Activated T-helper 17 cell treated with anti-CD3 and anti-CD28 coated beads, Interleukin-2, amount 50 U/mL, for 72 hours (primary cell): ENCODE results near the gene ACER2. TPM values are rescaled to one million over a fixed set of nuclear protein-coding genes. Genes with fewer than 3 reads are reported as not detected.

Experiments used
- ATAC-seq: fragments of 150-1000 bp; cut with Tn5 transposase; replicated peaks from 2 replicates; pipeline ENCODE4 v1.10.0; 2021; ENCODE audit warnings: mild to moderate bottlenecking, moderate library complexity
- H3K27ac Mint-ChIP-seq: one replicate; pipeline ENCODE4 v1.8.0; 2022; ENCODE audit warnings: mixed read lengths
- H3K27me3 Mint-ChIP-seq: one replicate; pipeline ENCODE4 v1.8.0; 2022; ENCODE audit warnings: mixed read lengths
- H3K36me3 Mint-ChIP-seq: one replicate; pipeline ENCODE4 v1.8.0; 2022; ENCODE audit warnings: low read depth, mild to moderate bottlenecking, mixed read lengths
- H3K4me1 Mint-ChIP-seq: one replicate; pipeline ENCODE4 v1.8.0; 2022; ENCODE audit warnings: mixed read lengths
- H3K4me3 Mint-ChIP-seq: one replicate; pipeline ENCODE4 v1.8.0; 2022; ENCODE audit warnings: mild to moderate bottlenecking, mixed read lengths
- H3K9me3 Mint-ChIP-seq: one replicate; pipeline ENCODE4 v1.8.0; 2022; ENCODE audit warnings: mixed read lengths
- total RNA-seq, 2 donors: library from RNA; stranded (reverse); gene quantifications; one replicate each; pipeline ENCODE4 v1.2.3, GENCODE V29; 2022

Gene ACER2
- total RNA-seq, 2 donors from 2014 or later: 2.9 to 3.1 TPM

DNA sequence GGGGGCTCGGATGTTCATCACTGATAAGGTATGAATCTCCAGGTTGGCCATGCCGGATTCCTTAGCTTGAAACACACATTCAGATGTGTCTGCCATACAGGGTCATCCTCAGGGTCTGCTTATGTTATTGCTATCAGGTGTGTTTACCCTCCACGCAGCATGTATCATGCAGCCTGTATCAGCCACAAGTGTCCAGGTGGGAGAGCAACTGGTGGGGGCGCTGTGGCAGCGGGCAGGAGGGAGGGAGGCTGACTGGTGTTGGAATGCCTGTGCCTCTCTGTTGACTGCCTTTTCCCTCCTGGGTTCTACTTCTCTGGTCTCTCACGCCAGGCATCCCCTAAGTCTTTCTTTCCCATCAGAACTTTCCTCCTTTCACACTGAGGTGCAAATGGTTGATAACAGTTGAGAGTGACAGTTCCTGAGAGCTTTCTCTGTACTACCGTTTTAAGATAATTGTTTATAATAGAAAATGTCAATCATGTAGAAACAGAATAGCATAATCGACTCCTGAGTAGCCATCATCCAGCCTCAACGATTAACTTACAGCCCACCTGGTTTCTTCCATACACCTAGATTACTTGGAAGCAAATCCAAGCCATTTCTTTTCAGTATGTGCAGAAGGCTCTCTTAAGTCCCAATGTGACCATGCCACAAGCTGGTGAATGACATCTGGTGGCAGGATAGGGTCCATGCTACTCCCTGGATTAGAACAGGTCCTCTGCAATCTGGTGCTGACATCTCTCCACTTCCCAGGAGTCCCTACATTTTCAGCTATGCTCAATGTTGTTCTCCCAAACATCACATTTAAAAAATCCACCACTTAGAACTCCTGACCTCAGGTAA lies 86.6 kb downstream of the ACER2 start:
- ATAC-seq: no peak
- Mint-ChIP-seq H3K36me3 (no peaks in the 10 kb centered on the region), H3K27ac (no peak overlapping the region), H3K9me3 (no peaks in the 10 kb centered on the region), H3K4me1 (peaks cover 10% of the 10 kb centered on the region), H3K4me3 (no peak overlapping the region), H3K27me3 (peaks cover 7% of the 10 kb centered on the region)

DNA sequence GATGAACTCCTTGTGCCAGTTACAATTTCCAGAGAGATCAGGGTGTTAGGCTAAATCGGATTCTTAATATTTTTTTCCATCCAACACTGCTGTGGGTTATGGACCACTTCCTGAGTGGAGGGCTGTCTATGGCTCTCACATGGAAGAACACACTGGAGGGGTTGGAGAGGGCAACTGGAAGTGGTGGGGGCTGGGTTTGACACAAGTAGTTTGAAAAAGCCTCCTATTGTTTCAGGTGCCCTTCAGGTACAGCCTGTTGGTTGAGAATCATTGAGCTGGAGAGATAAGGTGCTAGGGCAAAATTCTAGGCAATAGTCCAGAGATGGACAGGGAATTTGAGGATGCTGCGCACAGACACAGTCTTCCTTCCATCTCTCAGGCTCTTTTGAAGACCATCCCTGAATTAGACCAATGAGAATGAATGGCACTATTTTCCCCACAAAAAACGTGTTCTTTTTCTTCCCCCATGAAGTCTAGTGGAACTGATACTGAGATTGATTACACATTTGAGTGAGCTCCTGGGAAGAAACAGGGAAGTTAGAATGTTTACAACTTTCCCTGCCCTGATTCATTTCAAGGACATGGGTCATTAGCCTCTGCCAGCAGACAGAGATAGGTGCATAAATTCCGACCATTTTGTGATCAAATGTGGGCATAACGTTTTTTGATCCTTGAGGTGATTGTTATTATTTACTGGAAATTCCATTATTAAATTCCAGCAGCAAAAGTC lies 87.7 kb downstream of the ACER2 start:
- no peaks in the 10 kb centered on the region for H3K36me3 Mint-ChIP-seq
- H3K27ac Mint-ChIP-seq: no peak overlapping the region
- H3K4me3 Mint-ChIP-seq: no peak overlapping the region
- ATAC-seq: no peak
- peaks cover 7% of the 10 kb centered on the region for H3K27me3 Mint-ChIP-seq
- H3K4me1 Mint-ChIP-seq: peaks cover 10% of the 10 kb centered on the region
- no peaks in the 10 kb centered on the region for H3K9me3 Mint-ChIP-seq

DNA sequence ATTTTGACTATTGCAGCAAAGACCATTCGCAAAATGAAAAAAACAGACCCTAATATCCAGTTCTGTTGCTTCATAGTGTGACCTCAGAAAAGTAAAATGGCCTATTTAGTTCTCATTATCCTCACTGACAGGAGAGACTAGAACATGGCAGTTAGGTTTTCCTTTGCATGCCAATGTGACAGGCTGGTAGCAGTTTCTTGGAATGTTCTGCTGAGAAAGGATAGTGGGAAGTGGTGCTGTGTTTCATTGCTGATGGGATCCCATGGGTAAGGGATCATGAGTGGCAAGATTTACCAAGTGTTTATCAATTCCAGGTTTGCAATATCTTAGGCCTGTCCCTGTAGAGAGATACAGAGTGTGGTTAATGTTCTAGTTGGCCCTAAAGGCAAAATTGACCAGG lies 88.5 kb downstream of the ACER2 start:
- H3K9me3 Mint-ChIP-seq: no peaks in the 10 kb centered on the region
- peaks cover 7% of the 10 kb centered on the region for H3K27me3 Mint-ChIP-seq
- H3K27ac Mint-ChIP-seq: no peak overlapping the region
- H3K36me3 Mint-ChIP-seq: no peaks in the 10 kb centered on the region
- ATAC-seq: no peak
- no peak overlapping the region for H3K4me3 Mint-ChIP-seq
- H3K4me1 Mint-ChIP-seq: peaks cover 10% of the 10 kb centered on the region

DNA sequence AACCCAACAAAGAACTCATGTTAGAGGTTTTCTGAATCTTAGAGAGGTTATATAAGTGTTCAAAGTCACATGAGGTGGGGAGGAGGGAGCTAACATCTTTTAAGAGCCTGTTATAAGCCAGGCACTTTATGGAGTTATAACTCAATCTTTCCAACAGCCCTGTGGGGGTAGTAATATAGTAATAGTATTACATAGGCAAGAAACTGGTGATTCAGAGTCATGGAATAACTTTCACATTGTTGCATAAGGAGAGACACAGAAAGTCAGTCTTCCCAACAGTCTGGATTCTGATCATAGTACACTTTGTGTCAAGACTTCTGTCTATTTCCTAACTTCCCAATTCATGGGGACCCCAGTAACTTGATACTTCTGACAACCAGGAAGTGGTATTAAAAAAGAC lies 89.2 kb downstream of the ACER2 start:
- no peaks in the 10 kb centered on the region for H3K9me3 Mint-ChIP-seq
- peaks cover 11% of the 10 kb centered on the region for H3K27me3 Mint-ChIP-seq
- peaks cover 7% of the 10 kb centered on the region for H3K4me1 Mint-ChIP-seq
- no peak overlapping the region for H3K4me3 Mint-ChIP-seq
- no peaks in the 10 kb centered on the region for H3K36me3 Mint-ChIP-seq
- ATAC-seq: no peak
- no peak overlapping the region for H3K27ac Mint-ChIP-seq

Other genes with a start within 250 kb of the ACER2 start
- gene DENND4C, start 178.3 kb upstream of the ACER2 start, total RNA-seq: 10 to 100 TPM; 18.1 to 22.6 TPM
- gene RPS6, start 28.8 kb upstream of the ACER2 start, total RNA-seq: 1,000 to 10,000 TPM; 2,772 to 3,529 TPM